ENCODE measurements around the gene GFOD1. TPM values are rescaled to one million over a fixed set of nuclear protein-coding genes. Genes with fewer than 3 reads are reported as not detected.

Gene GFOD1
- total and polyA plus RNA-seq, 4 donors = 2.6 to 16.8 (median 5.0) TPM

GRCh38 chr6:13365320-13365719, 122.1 kb downstream of the GFOD1 start:
- H3K4me1 ChIP-seq (ENCODE audit: control insufficient read depth in 4 of 4, insufficient read depth in 4 of 4, low read length in 3 of 4) = peaks cover 0 to 3% (median 0%) of the 10 kb centered on the region in 4 donors
- TF ChIP-seq ATF3 (IDR thresholded peaks at IDR 0.05) = no peak
- TF ChIP-seq HNF4A (conservative IDR thresholded peaks at IDR 0.05) = no peak
- no peak for TF ChIP-seq MAX (IDR thresholded peaks at IDR 0.05)
- TF ChIP-seq REST (IDR thresholded peaks at IDR 0.05) = no peak
- TF ChIP-seq RXRA (IDR thresholded peaks at IDR 0.05) = no peak
- no peak for TF ChIP-seq EGR1 (IDR thresholded peaks at IDR 0.05; ENCODE audit: low read depth in 2 of 2)
- no peak for TF ChIP-seq CTCF (IDR thresholded peaks at IDR 0.05; ENCODE audit: low read depth, low read length, missing input control)
- no peak for TF ChIP-seq JUND (IDR thresholded peaks at IDR 0.05)
- no peak for TF ChIP-seq NR2F2 (IDR thresholded peaks at IDR 0.05)
- H3K27me3 ChIP-seq (ENCODE audit: control insufficient read depth in 4 of 4, insufficient read depth in 4 of 4, low read length in 3 of 4) = no peaks in the 10 kb centered on the region
- H3K27ac ChIP-seq (ENCODE audit: low read depth in 1 of 2, low read length in 2 of 2) = no peak overlapping the region
- H3K36me3 ChIP-seq (ENCODE audit: control insufficient read depth in 4 of 4, insufficient read depth in 3 of 4, low read depth in 1 of 4, low read length in 3 of 4) = peaks cover 2 to 13% (median 9%) of the 10 kb centered on the region in 4 donors
- H3K9me3 ChIP-seq (ENCODE audit: control insufficient read depth in 4 of 4, low read length in 3 of 4) = no peaks in the 10 kb centered on the region
- no peak overlapping the region for H3K9ac ChIP-seq (ENCODE audit: low read depth in 1 of 2, low read length in 2 of 2)
- no peak for DNase-seq (ENCODE audit: low spot score)
- 98% methylated on average over 39 of the region's 39 CpGs for WGBS
- no peak overlapping the region for H3K4me3 ChIP-seq (ENCODE audit: low read depth in 1 of 3, low read length in 3 of 3)

GRCh38 chr6:13364842-13365241, 122.6 kb downstream of the GFOD1 start:
- Histone ChIP-seq H3K36me3 (ENCODE audit: control insufficient read depth in 4 of 4, insufficient read depth in 3 of 4, low read depth in 1 of 4, low read length in 3 of 4) (peaks cover 2 to 13% (median 9%) of the 10 kb centered on the region in 4 donors), H3K27ac (ENCODE audit: low read depth in 1 of 2, low read length in 2 of 2) (no peak overlapping the region), H3K4me1 (ENCODE audit: control insufficient read depth in 4 of 4, insufficient read depth in 4 of 4, low read length in 3 of 4) (peaks cover 0 to 3% (median 0%) of the 10 kb centered on the region in 4 donors), H3K27me3 (ENCODE audit: control insufficient read depth in 4 of 4, insufficient read depth in 4 of 4, low read length in 3 of 4) (no peaks in the 10 kb centered on the region), H3K4me3 (ENCODE audit: low read depth in 1 of 3, low read length in 3 of 3) (no peak overlapping the region), H3K9me3 (ENCODE audit: control insufficient read depth in 4 of 4, low read length in 3 of 4) (no peaks in the 10 kb centered on the region), H3K9ac (ENCODE audit: low read depth in 1 of 2, low read length in 2 of 2) (no peak overlapping the region)
- 98% methylated on average over 34 of the region's 34 CpGs for WGBS
- TF ChIP-seq YY1 (IDR thresholded peaks at IDR 0.05) (no peak), TAF1 (conservative IDR thresholded peaks at IDR 0.05) (no peak), JUND (IDR thresholded peaks at IDR 0.05) (no peak), GABPA (IDR thresholded peaks at IDR 0.05 in 1 of 2, conservative IDR thresholded peaks at IDR 0.05 in 1 of 2) (no peak), NR2F2 (IDR thresholded peaks at IDR 0.05) (no peak), HNF4G (IDR thresholded peaks at IDR 0.05) (no peak), FOXA1 (IDR thresholded peaks at IDR 0.05) (no peak), RXRA (IDR thresholded peaks at IDR 0.05) (no peak), REST (IDR thresholded peaks at IDR 0.05) (no peak), ATF3 (IDR thresholded peaks at IDR 0.05) (no peak), RAD21 (IDR thresholded peaks at IDR 0.05) (no peak), ZBTB33 (IDR thresholded peaks at IDR 0.05) (no peak), HNF4A (conservative IDR thresholded peaks at IDR 0.05) (no peak), FOXA2 (IDR thresholded peaks at IDR 0.05) (no peak), CTCF (IDR thresholded peaks at IDR 0.05; ENCODE audit: low read depth, low read length, missing input control) (no peak), EGR1 (IDR thresholded peaks at IDR 0.05; ENCODE audit: low read depth in 2 of 2) (no peak), SP1 (IDR thresholded peaks at IDR 0.05) (no peak)
- no peak for DNase-seq (ENCODE audit: low spot score)
